AG10803 (cell line): Measurements from ENCODE around the gene STS.
A peak's percentile ranks its signal among the peaks of the same experiment; 100 is the strongest.

Experiments used
- DNase-seq: peaks from one replicate; pipeline ENCODE4 v3.0.0; 2010; ENCODE audit warnings: low read depth
- H3K4me3 ChIP-seq: 2 replicates; pipeline ENCODE4 v1.5.1; 2011; ENCODE audit warnings: mild to moderate bottlenecking, low read length, control low read depth
- CTCF ChIP-seq: conservative IDR thresholded peaks from 2 replicates; pipeline ENCODE4 v1.5.1; 2011; ENCODE audit warnings: mild to moderate bottlenecking, low read length, control low read depth, inconsistent platforms

Gene STS

DNA sequence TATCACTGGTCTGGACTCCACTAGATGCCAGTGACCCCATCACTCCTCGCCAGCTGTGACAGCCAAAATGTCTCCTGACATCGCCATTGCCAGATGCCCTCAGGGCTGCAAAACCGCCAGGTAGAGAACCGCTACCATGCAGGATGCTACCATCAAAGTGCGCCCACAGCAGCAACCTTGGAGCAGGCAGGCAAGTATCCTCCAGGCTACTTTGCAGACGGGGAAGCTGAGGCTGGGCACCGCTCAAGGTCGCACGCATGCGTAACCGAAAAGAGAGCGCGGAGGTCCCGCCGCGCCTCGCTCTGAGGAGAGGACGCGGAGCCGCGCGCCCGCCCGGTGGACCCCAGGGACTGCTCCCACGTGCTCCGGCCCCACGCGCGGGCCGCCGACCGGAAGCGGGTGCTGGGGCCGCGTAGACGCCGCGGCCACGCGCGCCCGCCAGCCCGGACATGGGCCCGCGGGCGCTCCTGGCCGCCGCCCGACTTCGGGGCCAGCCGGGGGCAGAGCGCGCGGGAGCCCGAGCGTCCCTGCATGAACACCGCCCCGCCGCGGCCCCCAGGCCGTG is at the start of gene STS:
STS (plus strand) TSS at position 300 of the 565 bp plus-strand sequence. CDS start 105,488 bp downstream, outside the sequence.
- no peak for DNase-seq
- H3K4me3 ChIP-seq: peak within 1 kb of the TSS; percentile 86
- no peak for TF ChIP-seq CTCF

DNA sequence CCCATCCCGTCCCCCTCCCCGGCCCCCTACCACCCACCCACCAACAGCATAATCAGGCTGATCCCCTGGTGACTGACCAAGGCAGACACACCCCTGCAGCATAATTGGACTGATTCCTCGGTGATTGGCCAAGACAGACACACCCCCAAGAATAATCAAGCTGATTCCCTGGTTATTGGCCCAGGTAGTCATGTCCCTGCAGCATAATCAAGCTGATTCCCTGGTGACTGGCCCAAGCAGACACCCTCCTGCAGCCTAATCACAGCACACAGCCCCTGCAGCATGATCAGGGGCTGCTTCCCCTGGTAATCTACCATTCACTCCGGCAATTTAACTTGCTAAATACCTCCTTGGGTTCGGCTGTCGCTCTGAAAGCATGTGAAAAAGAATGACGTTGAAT is 47.5 kb upstream of the STS start:
- no peak for DNase-seq
- TF ChIP-seq CTCF: no peak
- H3K4me3 ChIP-seq: no peak overlapping the region

DNA sequence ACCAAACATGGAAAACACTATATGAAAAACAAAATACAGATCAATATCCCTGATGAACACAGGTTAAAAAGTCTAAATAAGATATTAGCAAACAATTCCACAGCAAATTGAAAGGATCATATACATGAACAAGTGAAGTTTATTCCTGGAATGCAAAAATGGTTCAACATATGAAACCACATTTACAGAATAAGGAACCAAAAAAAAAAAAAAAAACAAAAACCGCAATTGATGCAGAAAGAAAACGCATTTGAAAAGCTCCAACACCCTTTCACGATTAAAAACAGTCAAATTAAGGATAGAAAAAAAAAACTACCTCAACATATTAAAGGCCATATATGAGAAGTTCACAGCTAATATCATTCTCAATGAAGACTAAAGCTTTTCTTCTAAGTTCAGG is 45.4 kb upstream of the STS start:
- no peak for TF ChIP-seq CTCF
- DNase-seq: no peak
- no peak overlapping the region for H3K4me3 ChIP-seq

GRCh38 chrX:7106649-7107048 is 40.9 kb upstream of the STS start:
- no peak for TF ChIP-seq CTCF
- H3K4me3 ChIP-seq: no peak overlapping the region

GRCh38 chrX:7108030-7108429 is 39.5 kb upstream of the STS start:
- no peak for TF ChIP-seq CTCF
- H3K4me3 ChIP-seq: no peak overlapping the region
- DNase-seq: no peak

More at GRCh38 chrX:7106649-7107048, 40.9 kb upstream of the STS start:
- no peak for DNase-seq

DNA sequence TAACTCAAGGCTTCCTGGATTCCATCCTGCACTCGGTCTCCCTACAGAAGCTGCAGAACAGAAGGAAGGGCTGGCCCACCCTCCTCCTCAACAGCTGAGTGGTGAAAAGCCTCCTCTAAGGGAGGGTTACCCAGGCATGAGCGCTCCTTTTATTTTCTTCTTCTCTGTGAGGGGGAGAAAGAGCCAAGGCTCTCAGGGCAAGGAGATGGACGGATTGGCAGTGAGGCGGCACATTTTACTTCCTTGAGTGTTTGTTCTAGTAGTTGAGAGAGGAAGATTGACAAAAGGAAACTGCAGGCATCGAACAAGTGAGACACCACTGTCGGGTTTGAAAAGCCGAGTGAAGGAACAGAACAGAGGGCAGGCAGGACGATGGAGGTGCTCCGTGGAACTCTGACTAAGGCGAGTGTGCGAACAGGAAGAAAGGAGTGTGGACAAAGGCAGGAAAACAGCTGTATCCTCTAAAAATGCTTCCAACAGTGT is 38.4 kb upstream of the STS start:
- H3K4me3 ChIP-seq: peak overlapping the region; percentile 15; the same call in 1 of the 2 replicates

More for the DNA sequence above, 38.4 kb upstream of the STS start:
- TF ChIP-seq CTCF: no peak
- no peak for DNase-seq
